HEK293 (cell line): Measurements from ENCODE around the gene SELENOM.

Source experiments
- CTCF ChIP-seq: fragments of 450-650 bp; formaldehyde crosslinking; IDR thresholded peaks from 2 replicates; pipeline ENCODE4 v1.5.1; 2016; ENCODE audit warnings: missing biosample characterization, missing genetic modification characterization
- INSM2 ChIP-seq: fragments of 450-650 bp; formaldehyde crosslinking; IDR thresholded peaks from 2 replicates; pipeline ENCODE4 v1.5.1; 2016; ENCODE audit warnings: missing biosample characterization, missing genetic modification characterization
- KLF1 ChIP-seq: fragments of 450-650 bp; formaldehyde crosslinking; IDR thresholded peaks from 2 replicates; pipeline ENCODE4 v1.5.1; 2016; ENCODE audit warnings: missing biosample characterization, missing genetic modification characterization
- KLF8 ChIP-seq: fragments of 450-650 bp; formaldehyde crosslinking; IDR thresholded peaks from 2 replicates; pipeline ENCODE4 v1.5.1; 2016; ENCODE audit warnings: missing biosample characterization, missing genetic modification characterization
- REPIN1 ChIP-seq: fragments of 450-650 bp; formaldehyde crosslinking; IDR thresholded peaks from 2 replicates; pipeline ENCODE4 v1.5.1; 2017; ENCODE audit warnings: missing biosample characterization, missing genetic modification characterization, low read depth
- REST ChIP-seq: fragments of 450-650 bp; formaldehyde crosslinking; IDR thresholded peaks from 2 replicates; pipeline ENCODE4 v1.5.1; 2016; ENCODE audit warnings: missing biosample characterization, missing genetic modification characterization
- YY2 ChIP-seq: fragments of 450-650 bp; formaldehyde crosslinking; IDR thresholded peaks from 2 replicates; pipeline ENCODE4 v1.5.1; 2016; ENCODE audit warnings: missing biosample characterization, missing genetic modification characterization
- ZBTB11 ChIP-seq: fragments of 450-650 bp; formaldehyde crosslinking; conservative IDR thresholded peaks from 2 replicates; pipeline ENCODE4 v1.5.1; 2016; ENCODE audit warnings: low read depth, missing biosample characterization, missing genetic modification characterization
- ZBTB7A ChIP-seq: fragments of 450-650 bp; formaldehyde crosslinking; IDR thresholded peaks from 2 replicates; pipeline ENCODE4 v1.5.1; 2016; ENCODE audit warnings: low read depth, missing biosample characterization, missing genetic modification characterization
- ZIC2 ChIP-seq: fragments of 450-650 bp; formaldehyde crosslinking; IDR thresholded peaks from 2 replicates; pipeline ENCODE4 v1.5.1; 2016; ENCODE audit warnings: missing biosample characterization, missing genetic modification characterization
- ZNF114 ChIP-seq: fragments of 450-650 bp; formaldehyde crosslinking; IDR thresholded peaks from 2 replicates; pipeline ENCODE4 v1.5.0; 2017; ENCODE audit warnings: missing biosample characterization, missing genetic modification characterization
- ZNF121 ChIP-seq: fragments of 450-650 bp; formaldehyde crosslinking; IDR thresholded peaks from 2 replicates; pipeline ENCODE4 v1.5.1; 2016; ENCODE audit warnings: missing biosample characterization, missing genetic modification characterization
- ZNF24 ChIP-seq: fragments of 450-650 bp; formaldehyde crosslinking; IDR thresholded peaks from 2 replicates; pipeline ENCODE4 v1.5.1; 2016; ENCODE audit warnings: missing biosample characterization, missing genetic modification characterization
- ZNF26 ChIP-seq: fragments of 450-650 bp; formaldehyde crosslinking; IDR thresholded peaks from 2 replicates; pipeline ENCODE4 v1.5.1; 2016; ENCODE audit warnings: missing biosample characterization, missing genetic modification characterization
- ZNF292 ChIP-seq: fragments of 450-650 bp; formaldehyde crosslinking; IDR thresholded peaks from 2 replicates; pipeline ENCODE4 v1.5.1; 2016; ENCODE audit warnings: low read depth, missing biosample characterization, missing genetic modification characterization, borderline replicate concordance
- ZNF37A ChIP-seq: fragments of 450-650 bp; IDR thresholded peaks from 2 replicates; pipeline ENCODE4 v1.5.1; 2018; ENCODE audit warnings: missing biosample characterization, missing genetic modification characterization
- ZNF514 ChIP-seq: fragments of 450-650 bp; formaldehyde crosslinking; IDR thresholded peaks from 2 replicates; pipeline ENCODE4 v1.5.1; 2016; ENCODE audit warnings: missing biosample characterization, missing genetic modification characterization
- ZNF548 ChIP-seq: fragments of 450-650 bp; formaldehyde crosslinking; IDR thresholded peaks from 2 replicates; pipeline ENCODE4 v1.5.1; 2016; ENCODE audit warnings: missing biosample characterization, missing genetic modification characterization
- ZNF561 ChIP-seq: fragments of 450-650 bp; IDR thresholded peaks from 2 replicates; pipeline ENCODE4 v1.5.1; 2018; ENCODE audit warnings: missing biosample characterization, missing genetic modification characterization, borderline replicate concordance
- ZNF629 ChIP-seq: fragments of 450-650 bp; formaldehyde crosslinking; IDR thresholded peaks from 2 replicates; pipeline ENCODE4 v1.5.1; 2017; ENCODE audit warnings: missing biosample characterization, missing genetic modification characterization
- ZNF704 ChIP-seq: fragments of 450-650 bp; formaldehyde crosslinking; IDR thresholded peaks from 2 replicates; pipeline ENCODE4 v1.5.1; 2016; ENCODE audit warnings: missing biosample characterization, missing genetic modification characterization
- ZNF707 ChIP-seq: fragments of 450-650 bp; formaldehyde crosslinking; IDR thresholded peaks from 2 replicates; pipeline ENCODE4 v1.5.1; 2016; ENCODE audit warnings: missing biosample characterization, missing genetic modification characterization
- ZNF768 ChIP-seq: fragments of 450-650 bp; formaldehyde crosslinking; IDR thresholded peaks from 2 replicates; pipeline ENCODE4 v1.5.1; 2018; ENCODE audit warnings: missing biosample characterization, mild to moderate bottlenecking, missing genetic modification characterization
- ZSCAN23 ChIP-seq: fragments of 450-650 bp; formaldehyde crosslinking; IDR thresholded peaks from 2 replicates; pipeline ENCODE4 v1.5.1; 2016; ENCODE audit warnings: missing biosample characterization, missing genetic modification characterization
- ZSCAN30 ChIP-seq: fragments of 450-650 bp; IDR thresholded peaks from 2 replicates; pipeline ENCODE4 v1.5.1; 2018; ENCODE audit warnings: missing biosample characterization, mild to moderate bottlenecking, missing genetic modification characterization, moderate library complexity

Gene SELENOM

GRCh38 chr22:31122532-31123291, 15.3 kb upstream of the SELENOM start, which contains the start of gene INPP5J (continued):
- TF ChIP-seq REST (tag by site-specific recombination) (no peak), ZNF548 (tag by site-specific recombination) (peak; percentile 61; the same call in 1 of the 2 replicates), CTCF (no peak), REPIN1 (tag by site-specific recombination) (no peak), ZNF114 (tag by site-specific recombination) (no peak), ZBTB11 (tag by site-specific recombination) (no peak), ZNF26 (tag by site-specific recombination) (no peak), ZNF24 (tag by site-specific recombination) (0 out of 2 replicates have a peak, but pooled peaks have one; percentile 13), ZNF292 (tag by site-specific recombination) (no peak), KLF8 (no peak), ZBTB7A (tag by site-specific recombination) (peak; percentile 80; the same call in 1 of the 2 replicates), ZNF707 (tag by site-specific recombination) (no peak), YY2 (no peak), ZSCAN30 (tag by site-specific recombination) (0 out of 2 replicates have a peak, but pooled peaks have one; percentile 49), ZSCAN23 (tag by site-specific recombination) (0 out of 2 replicates have a peak, but pooled peaks have one; percentile 21), ZNF768 (no peak), ZNF629 (tag by site-specific recombination) (peak; percentile 85), ZNF514 (no peak), ZNF704 (tag by site-specific recombination) (no peak), ZNF561 (no peak), KLF1 (tag by site-specific recombination) (no peak), ZIC2 (peak; percentile 89), ZNF37A (no peak), INSM2 (tag by site-specific recombination) (no peak), ZNF121 (tag by site-specific recombination) (no peak)
